ENCODE data around the gene PLEKHG7.

- TF ChIP-seq CTCF (IDR thresholded peaks at IDR 0.05; ENCODE audit: low read depth, low read length) (no peak), EZH2phosphoT487 (IDR thresholded peaks at IDR 0.05; ENCODE audit: low read depth) (no peak)
These were observed 63.1 kb downstream of the PLEKHG7 start for GRCh38 chr12:92765871-92766270.
